SHP77 (cell line): ENCODE measurements around the gene SH3D19.
"Not testable (repeated sequence)": the region's sequence is repeated elsewhere in the genome, so short reads cannot be mapped to it uniquely, and the experiment has no call there.

ENCODE experiments used
- DNase-seq, 2 experiments: peaks; one replicate each; lab custom pipeline; 2025; lab: John Stamatoyannopoulos, UW

Gene SH3D19

GRCh38 chr4:151152028-151152427 is 173.4 kb downstream of the SH3D19 start:
- DNase-seq: no peak

DNA sequence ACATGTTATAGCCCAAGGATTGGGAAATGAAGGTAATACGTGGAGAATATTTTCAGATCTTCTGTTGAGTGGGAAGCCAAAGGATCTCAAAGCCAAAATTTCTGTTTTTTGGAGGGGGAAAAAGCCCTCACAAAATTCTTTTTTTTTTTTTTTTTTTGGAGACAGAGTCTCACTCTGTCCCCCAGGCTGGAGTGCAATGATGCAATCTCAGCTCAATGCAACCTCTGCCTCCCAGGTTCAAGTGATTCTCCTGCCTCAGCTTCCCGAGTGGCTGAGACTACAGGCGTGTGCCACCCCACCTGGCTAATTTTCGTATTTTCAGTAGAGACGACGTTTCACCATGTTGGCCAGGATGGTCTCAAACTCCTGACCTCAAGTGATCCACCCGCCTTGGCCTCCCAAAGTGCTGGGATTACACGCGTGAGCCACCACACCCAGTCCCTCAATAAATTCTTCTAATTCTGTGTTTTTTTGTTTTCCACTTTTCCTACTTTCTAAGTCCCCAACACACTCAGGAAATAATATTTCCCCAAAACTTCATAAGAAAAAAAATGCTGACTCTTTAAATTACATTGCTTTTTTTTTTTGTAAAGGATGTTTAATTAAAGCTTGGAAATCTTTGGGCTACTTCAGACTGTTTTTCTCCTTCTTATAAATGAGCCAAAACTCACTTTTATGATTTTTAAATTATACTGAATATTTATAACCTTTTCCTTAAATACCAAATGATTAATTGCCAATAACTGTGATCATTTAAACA is 174.4 kb downstream of the SH3D19 start:
- no peak for DNase-seq

- no peak for DNase-seq
Measured at GRCh38 chr4:151148261-151148660, 177.1 kb downstream of the SH3D19 start.

DNA sequence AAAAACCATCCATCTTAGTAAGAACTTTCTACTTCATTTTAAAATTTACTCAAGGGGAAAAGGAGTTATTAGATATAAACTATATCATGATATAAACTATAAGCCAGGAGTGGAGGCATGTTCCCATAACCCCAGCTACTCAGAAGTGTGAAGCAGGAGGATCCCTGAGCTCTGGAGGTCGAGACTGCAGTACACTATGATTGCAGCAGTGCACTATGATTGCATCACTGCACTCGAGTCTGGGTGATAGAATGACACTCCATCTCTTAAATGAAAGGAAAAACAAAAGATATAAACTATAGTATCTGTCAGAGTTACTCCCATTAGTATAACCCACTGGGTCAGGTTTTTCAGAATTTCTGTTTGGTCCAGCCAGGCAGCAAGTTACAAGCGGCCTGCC is 178.4 kb downstream of the SH3D19 start:
- DNase-seq: no peak

- DNase-seq: no peak
Measured at GRCh38 chr4:151144329-151145072, 180.9 kb downstream of the SH3D19 start.

DNA sequence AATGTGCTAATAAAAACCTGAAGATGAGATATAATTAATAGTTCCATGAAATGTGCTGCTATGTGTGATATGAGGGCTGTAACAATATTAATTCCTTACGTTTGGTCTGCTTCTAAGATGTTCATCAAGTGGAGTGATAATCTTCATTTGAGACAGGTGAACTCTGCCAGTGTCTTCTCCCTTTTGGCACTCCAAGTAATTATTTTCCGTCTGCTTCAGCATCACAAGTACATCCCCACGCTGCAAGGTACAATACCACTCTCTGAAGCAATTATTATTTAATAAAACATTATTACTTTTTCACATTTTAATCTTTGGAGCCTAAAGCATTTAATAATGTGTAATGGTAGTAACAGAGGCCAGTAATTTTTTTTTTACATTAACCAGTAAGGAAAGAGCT is 181.6 kb downstream of the SH3D19 start:
- DNase-seq: no peak

DNA sequence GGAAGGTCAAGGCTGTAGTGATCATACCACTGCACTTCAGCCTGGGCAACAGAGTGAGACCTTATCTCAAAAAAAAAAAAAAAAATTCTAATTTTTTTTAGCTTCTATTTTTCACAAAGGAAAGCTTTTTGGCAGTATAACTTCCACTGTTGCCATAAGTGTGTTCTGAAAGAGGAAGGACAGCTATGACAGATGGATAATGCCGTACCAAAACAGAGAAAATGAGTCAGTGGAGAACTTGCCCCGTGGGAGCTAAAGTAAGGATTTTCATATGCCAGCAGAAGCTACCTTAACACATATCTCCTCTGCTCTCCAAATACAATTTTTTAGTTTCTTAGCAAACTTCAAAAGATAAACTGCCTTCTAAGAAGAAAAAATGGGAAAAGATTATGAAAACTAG is 182.2 kb downstream of the SH3D19 start:
- no peak for DNase-seq

DNA sequence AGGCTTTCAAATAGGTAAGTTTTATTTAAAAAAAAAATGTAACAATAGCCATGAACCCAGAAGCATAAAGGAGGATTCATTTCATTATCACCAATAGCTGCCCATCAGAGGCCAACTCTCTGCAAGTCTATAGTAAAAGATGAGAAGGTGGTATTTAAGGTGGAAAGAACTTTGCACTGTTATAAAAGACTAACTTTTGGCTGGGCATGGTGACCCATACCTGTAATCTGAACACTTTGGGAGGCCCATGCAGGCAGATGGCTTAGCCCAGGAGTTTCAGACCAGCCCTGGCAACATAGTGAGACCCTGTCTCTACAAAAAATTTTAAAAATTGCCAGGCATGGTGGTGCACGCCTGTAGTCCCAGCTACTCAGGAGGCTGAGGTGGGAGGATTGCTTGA is 182.6 kb downstream of the SH3D19 start:
- DNase-seq: no peak

DNA sequence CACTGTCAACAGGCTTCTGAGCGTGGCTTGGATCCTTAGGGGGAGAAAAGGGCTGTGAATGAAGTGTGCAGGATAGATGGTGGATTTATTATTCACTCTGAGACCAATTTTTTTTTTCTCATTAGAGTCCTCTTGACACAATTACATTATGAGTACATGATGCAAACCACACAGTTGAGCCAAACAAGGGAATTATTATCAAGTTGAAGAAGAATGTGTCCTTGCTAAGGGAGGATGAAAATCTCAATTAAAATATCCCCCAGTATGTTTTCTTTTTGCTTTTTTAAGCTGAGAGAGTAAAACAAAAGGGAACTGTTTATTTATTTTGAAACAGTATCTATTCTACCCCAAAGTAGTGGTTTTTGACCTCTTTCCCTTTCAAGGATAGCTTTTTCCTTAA is 185.6 kb downstream of the SH3D19 start:
- no peak for DNase-seq

- not testable (repeated sequence) for DNase-seq
Measured at GRCh38 chr4:151136048-151136447, 189.4 kb downstream of the SH3D19 start.

DNA sequence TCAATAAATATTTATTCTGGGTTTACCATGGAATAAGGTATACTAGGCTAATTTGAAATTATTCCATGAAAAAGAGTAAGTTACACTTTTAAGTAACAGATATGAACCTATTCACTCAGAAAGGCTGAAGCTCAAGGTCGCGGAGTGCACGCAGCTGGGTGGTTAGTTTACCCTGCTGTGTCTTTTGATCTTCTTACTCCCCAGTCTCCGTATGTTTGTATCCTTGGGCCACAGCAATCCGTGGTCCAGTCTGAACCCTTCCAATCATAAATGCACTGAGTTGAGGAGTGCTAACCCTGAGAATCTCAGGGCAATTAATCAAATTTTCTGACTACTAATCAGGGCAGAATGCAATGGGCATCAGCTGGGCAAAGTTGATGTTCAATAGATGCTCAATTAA is 192.1 kb downstream of the SH3D19 start:
- DNase-seq: no peak

- no peak for DNase-seq
Measured at GRCh38 chr4:151129796-151130195, 195.6 kb downstream of the SH3D19 start.

DNA sequence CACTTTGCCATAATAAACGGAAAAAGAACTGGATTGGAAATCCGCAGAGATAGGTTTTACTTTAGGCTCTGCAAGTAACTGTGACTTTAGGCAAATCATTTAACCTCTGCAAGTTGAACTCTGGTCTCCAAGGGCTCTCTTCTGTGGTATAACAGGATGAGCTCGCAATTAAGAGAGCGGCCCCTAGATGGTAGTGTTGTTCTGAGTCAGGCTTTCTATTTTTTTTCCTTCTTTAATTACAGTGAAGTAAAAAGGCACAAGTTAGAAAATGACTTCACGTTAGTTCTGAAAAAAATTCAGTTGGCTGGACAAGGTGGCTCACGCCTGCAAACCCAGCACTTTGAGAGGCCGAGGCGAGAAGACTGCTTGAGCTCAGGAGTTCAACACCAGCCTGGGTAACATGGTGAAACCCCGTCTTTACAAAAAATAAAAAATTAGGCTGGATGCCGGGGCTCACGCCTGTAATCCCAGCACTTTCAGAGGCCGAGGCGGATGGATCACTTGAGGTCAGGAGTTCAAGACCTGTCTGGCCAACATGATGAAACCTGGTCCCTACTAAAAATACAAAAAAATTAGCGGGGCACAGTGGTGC is 207.9 kb downstream of the SH3D19 start:
- no peak for DNase-seq

- no peak for DNase-seq
Measured at GRCh38 chr4:151114986-151115385, 210.4 kb downstream of the SH3D19 start.

DNA sequence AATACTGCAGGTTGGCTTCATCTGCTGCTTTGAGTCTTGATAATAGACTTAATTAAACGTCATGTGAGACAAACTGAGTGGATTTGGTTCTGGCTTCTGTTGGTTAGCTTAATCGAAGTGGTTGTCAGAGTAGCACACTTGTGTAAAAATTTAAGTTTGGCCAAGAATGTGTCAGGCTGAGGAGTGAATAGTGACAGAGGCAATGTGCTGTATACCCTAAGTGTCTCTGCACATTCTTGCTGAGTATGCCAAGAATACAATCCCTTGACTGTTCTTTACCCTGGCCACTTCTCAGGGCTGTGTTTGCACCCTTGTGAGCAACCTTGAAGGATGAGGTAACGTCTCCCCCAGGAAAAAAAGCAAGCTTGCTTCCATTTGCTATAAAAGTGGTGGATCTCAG is 211.1 kb downstream of the SH3D19 start:
- no peak for DNase-seq

GRCh38 chr4:151110236-151110635 is 215.2 kb downstream of the SH3D19 start:
- DNase-seq: no peak

DNA sequence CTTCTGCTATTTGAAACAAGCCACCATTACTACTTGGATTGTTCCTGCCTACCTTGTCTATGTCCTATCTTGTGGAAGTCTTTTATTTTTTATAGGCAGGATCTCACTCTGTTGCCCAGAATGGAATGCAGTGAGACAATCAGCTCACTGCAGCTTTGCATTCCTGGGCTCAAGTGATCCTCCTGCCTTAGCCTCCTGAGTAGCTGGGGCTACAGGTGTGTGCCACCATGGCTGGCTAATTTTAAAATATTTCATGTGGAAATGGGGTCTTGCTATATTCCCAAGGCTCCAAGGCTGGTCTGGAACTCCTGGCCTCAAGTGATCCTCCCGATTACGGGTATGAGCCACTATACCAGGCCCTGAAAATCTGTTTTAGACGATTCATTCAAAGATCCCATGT is 218.3 kb downstream of the SH3D19 start:
- no peak for DNase-seq

DNA sequence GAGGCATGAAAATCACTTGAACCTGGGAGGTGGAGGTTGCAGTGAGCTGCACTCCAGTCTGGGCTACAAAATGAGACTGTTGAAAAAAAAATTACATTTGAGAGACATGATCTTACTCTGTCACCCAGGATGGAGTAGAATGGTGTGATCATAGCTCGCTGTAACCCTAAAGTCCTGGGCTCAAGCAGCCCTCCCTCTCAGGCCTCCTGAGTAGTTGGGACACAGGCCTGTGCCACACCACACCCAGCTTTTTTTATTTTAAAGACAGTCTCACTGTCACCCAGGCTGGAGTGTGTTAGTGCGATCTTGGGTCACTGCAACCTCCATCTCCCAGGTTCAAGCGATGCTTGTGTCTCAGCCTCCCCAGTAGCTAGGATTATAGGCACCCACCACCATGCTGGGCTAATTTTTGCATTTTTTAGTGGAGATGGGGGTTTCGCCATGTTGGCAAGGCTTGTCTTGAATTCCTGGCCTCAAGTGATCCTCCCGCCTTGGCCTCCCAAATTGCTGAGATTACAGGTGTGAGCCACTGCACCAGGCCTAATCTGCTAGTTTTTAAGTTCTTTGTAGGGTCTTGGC is 219.9 kb downstream of the SH3D19 start:
- DNase-seq: no peak

- no peak for DNase-seq
Measured at GRCh38 chr4:151104621-151105020, 220.8 kb downstream of the SH3D19 start.

DNA sequence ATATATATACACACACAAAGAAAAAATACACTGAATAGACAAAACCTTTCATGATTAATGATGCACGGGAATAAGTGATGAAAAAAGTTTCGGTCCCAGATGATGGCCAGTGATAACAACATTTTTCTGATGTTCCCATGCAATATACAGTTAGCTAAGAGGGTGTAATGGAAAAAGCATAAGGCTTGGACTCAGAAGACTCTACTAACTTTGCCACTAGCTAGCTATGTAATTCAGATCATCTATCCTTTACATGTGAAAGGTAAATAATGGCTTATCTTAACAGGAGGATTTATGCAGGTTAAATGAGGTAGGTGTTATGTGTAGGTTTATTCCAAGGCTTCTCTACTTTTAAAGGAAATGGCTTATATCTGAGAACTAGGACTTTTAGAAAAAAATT is 221.6 kb downstream of the SH3D19 start:
- no peak for DNase-seq

- DNase-seq: no peak
Measured at GRCh38 chr4:151100531-151100930, 224.9 kb downstream of the SH3D19 start.

GRCh38 chr4:151099976-151100417 is 225.4 kb downstream of the SH3D19 start:
- no peak for DNase-seq
